SKM-1 (cell line): ENCODE measurements around the gene FAM209B.
"Not testable (repeated sequence)": the region's sequence is repeated elsewhere in the genome, so short reads cannot be mapped to it uniquely, and the experiment has no call there.

Experiments used
- DNase-seq: peaks from one replicate; lab custom pipeline; 2025; ENCODE audit not compliant: unreplicated experiment; lab: John Stamatoyannopoulos, UW

Gene FAM209B, protein sequence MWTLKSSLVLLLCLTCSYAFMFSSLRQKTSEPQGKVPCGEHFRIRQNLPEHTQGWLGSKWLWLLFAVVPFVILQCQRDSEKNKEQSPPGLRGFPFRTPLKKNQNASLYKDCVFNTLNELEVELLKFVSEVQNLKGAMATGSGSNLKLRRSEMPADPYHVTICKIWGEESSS

DNA sequence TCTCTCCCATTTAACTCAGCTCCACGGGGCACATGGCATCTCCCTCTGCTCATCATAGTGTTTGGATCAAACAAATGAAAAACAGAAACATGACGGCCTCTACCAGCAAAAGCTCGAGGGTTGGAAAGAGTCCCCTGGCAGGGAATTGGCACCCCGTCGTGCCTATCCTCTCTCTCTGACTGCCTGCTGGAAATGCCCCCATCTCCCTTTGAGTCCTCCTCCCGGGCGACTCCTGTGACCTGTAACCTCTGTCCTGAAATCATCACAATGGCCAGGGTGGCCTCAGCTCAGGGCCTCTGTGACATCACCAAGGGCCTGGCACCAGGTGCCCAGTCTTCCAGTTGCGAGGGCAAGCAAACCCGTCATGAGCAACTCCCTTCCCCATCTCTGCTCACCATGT lies at the start of gene FAM209B:
FAM209B (plus strand) TSS at position 301 of the 400 bp plus-strand sequence; CDS start at position 397, 96 bp downstream.
- DNase-seq: not testable (repeated sequence)

DNA sequence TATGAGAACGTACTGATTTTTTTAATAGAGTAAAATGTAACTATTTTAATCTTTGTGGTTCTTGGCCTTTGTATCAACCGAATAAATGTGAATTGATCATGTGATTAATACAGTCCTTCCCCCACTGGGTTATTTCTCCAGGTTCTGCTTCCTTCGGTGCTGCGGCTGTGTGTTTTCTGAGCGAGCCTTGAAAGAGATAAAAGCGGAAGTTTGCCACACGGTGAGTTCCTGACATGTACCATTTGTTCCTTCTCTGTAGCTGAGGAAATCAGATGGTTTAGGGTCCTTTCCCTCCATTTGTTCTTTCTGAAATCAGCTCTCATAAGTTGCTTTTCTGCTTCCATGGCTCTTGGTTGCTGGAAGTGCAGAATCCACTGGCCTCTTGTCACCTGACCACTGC lies 49.1 kb upstream of the FAM209B start:
- DNase-seq: no peak

DNA sequence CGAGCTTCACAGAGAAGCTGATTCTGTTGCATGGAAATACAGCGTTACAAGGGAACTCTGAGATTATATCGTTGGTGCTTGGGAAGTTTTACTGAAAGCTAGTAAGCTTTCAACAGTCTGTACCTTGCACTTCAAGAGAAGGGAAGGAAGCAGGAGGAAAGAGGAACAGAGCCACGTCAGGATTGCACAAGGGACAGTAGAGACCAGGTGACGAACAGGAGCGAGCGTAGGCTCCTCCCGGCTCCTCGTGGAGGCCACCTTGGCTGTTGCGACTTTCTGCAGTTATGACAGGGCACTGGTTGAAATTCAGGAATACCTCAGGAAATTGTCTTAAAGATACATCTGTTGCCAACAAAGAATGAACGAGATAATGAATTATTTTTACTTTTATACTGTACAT lies 45.8 kb upstream of the FAM209B start:
- DNase-seq: peak; percentile 8

DNA sequence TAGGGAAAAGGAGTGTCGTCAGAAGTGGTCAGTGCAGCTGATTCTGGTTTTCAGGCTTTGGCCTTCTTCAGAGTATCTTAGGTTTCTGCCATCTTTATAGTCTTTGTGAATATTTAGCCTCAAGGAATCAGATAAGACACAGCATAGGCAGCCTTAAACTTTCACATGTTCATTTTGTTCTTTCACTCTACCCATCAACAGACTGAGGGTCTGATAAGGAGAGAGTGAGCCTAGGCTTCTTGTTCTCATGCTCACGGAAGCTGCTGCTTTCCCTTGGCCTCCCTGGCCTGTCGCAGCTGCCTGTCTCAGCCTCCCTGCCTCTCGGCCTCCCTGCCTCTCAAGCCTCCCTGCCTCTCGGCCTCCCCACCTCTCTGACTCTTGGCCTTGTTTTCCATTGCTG lies 44.5 kb upstream of the FAM209B start:
- DNase-seq: no peak

GRCh38 chr20:56501116-56501515 lies 31.9 kb upstream of the FAM209B start:
- no peak for DNase-seq

- no peak for DNase-seq
These were observed 29.1 kb upstream of the FAM209B start for GRCh38 chr20:56503916-56504315.

DNA sequence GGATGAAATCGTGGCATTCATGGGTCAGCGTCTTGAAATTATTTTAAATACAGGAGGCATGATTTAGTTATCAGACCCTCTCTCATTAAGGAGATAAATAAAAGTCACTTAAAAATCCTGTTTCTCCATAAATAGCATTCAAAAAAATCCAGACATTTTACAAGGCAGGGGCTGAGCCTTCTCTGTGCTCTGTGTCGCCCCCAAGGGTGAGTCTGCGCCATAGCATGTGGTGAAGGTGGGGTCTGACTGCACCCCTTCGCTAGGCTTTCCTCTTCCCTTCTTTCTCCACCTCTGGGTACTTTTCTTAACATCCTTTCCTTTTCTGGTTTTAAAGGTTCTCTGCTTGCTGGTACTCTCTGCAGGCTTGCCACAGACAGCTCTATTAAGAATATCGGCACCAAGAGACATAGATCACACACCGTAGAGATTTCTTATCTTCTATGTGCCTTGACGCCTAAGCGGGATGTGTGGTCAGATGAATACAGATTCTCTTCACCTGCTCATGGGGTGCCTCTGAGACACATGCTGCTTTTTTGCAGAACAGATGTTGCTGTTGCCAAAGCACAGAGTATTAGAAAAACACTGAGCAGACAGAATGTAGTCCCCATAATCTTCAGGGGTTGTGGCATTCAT lies 28.6 kb upstream of the FAM209B start:
- no peak for DNase-seq

DNA sequence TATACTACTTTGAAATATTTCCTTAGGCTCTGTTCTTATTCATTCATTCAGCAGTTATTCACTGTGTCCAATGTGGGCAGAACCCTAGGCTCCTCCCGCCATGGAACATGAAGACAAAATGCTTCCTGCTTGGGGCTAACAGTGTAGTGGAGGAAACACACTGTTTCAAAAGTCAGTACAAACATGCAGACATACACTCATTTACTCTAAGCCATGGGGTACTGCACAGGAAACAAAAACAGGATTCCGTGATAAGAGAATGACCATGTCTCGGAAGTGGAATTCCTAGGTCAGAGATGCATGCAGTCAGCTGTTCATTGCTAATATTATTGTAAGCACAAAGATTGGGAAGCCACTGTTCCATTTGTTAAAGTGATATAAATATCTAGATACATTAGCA lies 26.9 kb upstream of the FAM209B start:
- DNase-seq: no peak

DNA sequence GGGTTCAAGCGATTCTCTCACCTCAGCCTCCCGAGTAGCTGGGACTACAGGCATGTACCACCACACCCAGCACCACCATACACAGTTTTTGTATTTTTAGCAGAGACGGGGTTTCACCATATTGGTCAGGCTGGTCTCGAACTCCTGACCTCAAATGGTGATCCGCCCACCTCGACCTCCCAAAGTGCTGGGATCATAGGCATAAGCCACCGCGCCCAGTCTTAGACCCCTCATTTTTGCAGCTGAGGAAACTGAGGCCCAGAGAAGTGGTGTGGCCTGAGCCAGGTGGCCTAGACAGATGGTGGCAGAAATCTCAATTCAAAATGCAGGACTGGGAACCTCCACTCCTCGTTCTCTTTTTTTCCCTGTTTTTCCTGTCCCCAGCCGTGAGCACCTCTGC lies 21.1 kb upstream of the FAM209B start:
- DNase-seq: no peak

DNA sequence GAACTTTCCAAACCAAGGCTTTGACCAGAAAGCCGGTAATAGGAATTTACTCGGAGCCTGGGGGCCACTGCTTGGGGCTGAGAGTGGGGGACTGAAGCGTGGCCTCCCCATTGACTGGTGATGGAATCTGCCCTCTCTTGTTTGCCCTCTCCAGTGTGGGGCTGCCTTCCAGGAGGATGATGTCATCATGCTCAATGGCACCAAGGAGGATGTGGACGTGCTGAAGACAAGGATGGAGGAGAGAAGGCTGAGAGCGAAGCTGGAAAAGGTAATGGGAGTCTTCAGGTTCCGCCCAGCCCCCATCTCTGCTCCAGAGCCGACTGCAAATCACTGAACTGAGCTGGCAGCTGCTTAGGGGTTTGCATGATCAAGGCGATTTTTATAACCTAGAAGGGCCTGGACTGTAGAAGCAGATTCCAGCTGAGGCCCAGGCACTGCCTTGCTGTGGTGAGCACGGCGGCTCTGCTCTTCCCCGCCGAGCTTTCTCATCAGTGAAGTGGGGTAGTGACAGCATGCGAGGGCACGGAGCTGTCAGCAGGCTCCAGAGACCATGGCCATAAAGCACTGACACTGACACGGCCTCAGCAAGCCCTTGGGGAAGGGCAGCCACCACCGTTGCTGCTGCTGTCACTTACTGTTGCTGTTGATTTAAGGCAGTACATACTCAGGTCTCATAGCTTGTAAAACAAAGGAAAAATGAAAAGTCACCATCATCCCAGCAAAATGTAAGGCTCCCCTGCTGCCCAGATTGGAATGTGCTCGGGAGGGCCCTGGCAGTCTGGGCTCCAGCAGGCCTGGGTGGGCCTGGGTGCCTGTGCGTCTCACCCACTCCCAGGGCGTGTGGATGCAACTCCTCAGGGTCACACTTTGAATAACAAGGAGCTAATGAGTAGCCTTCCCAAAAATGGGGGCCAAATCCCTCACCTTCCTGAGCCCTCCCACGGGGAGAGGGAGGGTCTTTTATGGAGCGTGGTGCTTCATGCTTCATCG lies 19.6 kb upstream of the FAM209B start:
- DNase-seq: no peak

DNA sequence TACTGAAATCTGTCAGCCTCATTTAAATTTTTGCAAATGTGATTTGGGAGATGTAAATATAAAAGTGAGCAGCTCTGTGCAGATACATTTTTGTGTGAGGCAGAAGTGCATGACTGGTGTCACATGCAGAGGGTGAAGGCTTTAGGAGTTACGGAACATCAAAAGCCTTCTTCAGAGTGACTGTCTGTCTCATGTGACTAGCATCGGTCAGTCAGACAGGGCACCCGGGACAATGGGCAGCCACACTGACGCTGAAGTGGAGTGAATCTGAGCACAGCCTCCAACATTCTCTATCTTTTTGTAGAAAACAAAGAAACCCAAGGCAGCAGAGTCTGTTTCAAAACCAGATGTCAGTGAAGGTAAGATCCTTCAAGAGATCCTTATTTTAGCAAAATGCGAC lies 16.4 kb upstream of the FAM209B start:
- DNase-seq: no peak

- no peak for DNase-seq
These were observed 15.8 kb upstream of the FAM209B start for GRCh38 chr20:56517211-56517610.

- no peak for DNase-seq
These were observed 15.4 kb upstream of the FAM209B start for GRCh38 chr20:56517641-56518040.

DNA sequence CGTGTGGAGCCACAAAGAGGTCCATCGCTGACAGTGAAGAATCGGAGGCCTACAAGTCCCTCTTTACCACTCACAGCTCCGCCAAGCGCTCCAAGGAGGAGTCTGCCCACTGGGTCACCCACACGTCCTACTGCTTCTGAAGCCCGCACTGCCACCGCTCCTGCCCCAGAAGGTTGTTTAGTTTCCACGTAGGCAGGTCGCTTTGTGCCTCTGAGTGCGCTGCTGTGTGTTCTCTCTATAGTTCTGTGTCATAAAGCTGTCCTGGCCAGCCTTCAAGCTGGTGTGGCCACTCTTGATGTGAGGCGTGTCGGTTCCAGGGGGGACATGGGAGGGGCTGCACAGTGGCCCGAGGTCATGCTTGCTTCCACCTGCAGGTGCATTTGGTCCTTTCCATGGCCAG lies 14.9 kb upstream of the FAM209B start:
- no peak for DNase-seq

DNA sequence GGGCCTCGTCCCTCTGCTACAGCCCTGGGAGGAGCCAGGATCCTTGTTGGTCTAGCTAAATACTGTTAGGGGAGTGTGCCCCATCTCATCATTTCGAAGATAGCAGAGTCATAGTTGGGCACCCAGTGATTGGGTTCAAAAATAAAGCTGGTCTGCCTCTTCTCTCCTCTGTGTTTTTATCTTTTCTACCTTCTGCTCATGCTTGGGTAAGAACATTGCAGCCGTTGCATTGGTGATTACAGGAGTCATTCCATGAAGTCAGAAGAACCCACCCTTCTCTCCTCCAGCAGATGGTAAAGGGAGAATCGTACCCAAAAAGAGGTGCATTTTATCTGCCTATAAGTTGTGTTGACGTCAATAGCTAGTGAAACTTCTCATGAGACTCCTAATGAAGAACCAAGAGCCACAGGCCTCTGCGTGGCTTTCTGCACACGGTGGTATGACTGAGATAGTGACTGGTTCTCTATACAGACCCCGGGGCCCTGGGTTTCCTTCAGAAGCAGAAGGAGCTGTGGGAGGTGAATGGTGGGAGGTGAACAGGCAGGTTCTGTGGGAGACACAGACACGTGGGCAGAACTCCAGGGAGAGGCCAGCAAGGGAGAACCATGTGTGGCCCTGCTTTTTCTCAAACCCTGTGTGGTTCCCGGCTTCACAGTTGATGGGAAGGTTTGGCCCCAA lies 14.2 kb upstream of the FAM209B start:
- no peak for DNase-seq

- no peak for DNase-seq
These were observed 13.5 kb upstream of the FAM209B start for GRCh38 chr20:56519551-56519950.

DNA sequence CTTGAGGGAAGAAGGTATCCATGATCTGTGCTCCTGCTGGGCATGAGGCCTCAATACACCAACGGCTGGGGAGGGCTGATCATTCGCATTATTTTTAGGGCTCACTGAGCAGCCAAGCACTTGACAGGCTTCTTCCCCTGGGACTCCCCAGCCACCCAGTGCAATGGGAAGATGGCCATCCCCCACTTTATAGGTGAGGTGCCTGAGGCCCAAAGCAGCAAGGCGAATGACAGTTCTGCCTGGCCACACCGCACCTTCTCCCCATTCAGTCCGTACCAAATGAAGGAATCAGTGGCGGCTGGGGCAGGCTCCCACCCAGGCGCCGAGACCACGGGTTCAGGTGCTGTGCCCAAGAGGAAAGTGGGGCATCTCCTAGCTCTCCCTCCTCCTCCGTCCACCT lies 12.9 kb upstream of the FAM209B start:
- no peak for DNase-seq

DNA sequence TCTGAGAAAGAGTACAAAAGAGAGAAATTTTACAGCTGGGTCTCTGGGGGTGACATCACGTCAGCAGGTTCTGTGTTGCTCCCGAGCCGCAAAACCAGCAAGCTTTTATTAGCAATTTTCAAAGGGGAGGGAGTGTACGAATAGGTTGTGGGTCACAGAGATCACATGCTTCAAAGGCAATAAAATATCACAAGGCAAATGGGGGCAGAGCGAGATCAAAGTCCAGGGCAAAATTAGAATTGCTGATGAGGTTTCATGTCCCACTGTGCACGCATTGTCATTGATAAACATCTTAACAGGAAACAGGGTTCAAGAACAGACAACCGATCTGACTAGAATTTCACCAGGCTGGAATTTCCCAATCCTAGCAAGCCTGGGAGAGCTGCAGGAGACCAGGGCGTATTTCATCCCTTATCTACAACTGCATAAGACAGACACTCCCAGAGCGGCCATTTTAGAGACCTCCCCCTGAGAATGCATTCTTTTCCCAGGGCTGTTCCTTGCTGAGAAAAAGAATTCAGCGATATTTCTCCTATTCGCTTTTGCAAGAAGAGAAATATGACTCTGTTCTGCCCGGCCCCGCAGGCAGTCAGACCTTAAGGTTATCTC lies 12.2 kb upstream of the FAM209B start:
- not testable (repeated sequence) for DNase-seq

DNA sequence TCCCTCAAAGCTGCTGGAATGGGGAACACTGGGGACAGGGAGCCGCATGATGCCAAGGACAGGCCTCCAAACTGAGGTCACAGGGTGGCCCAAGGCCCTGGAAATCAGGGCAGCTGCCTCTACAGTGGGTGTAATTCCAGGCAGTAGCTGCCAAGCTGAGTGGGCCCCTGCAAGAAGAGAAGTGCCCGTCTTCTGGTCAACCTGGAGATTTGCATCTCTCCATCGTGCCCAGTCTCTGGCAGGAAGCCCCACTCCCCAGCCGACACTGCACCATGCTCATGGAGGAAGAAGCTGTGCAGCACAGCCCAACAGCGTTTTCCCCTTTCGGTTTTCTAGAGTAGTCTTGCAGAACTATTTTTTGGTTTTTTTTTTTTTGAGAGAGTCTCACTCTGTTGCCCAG lies 10.7 kb upstream of the FAM209B start:
- DNase-seq: no peak

DNA sequence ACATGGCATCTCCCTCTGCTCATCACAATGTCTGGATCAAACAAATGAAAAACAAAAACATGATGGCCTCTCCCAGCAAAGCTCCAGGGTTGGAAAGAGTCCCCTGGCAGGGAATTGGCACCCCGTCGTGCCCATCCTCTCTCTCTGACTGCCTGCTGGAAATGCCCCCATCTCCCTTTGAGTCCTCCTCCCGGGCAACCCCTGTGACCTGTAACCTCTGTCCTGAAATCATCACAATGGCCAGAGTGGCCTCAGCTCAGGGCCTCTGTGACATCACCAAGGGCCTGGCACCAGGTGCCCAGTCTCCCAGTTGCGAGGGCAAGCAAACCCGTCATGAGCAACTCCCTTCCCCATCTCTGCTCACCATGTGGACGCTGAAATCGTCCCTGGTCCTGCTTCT lies 8.6 kb upstream of the FAM209B start, which contains the start of gene FAM209A:
FAM209A (plus strand) TSS at position 301 of the 400 bp plus-strand sequence; CDS start at position 366, 65 bp downstream.
- DNase-seq: not testable (repeated sequence)

DNA sequence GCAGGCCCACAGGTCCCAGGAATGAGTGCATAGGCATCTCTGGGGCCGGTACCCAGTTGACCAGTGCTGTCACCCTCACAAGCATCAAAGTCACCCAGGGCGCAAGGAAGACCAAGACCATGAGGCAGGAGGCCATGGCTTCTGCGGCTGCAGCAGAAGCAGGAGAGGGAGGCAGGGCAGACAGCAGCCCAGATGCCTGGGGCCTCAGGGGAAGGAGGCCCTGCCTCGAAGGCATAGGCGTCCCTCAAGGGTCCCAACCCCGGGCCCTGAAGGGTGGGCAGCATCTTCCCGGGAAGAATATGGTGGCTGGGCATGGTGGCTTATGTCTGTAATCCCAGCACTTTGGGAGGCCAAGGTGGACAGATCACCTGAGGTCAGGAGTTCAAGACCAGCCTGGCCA lies 5.5 kb upstream of the FAM209B start:
- no peak for DNase-seq
